DND-41 (cell line): ENCODE data around the gene CCR9.

Experiments
- EZH2 ChIP-seq: IDR thresholded peaks from 3 replicates; pipeline ENCODE4 v1.6.1; 2012; ENCODE audit warnings: borderline replicate concordance, low read depth, mild to moderate bottlenecking, moderate library complexity, low read length, inconsistent platforms; ENCODE audit not compliant: severe bottlenecking
- TF ChIP-seq, protein P1 (sequence below): IDR thresholded peaks from 2 replicates; pipeline ENCODE4 v1.5.1; 2012; ENCODE audit warnings: borderline replicate concordance, low read length, moderate library complexity, mild to moderate bottlenecking; ENCODE audit not compliant: poor library complexity, severe bottlenecking; ENCODE audit errors: extremely low read depth

DNA sequence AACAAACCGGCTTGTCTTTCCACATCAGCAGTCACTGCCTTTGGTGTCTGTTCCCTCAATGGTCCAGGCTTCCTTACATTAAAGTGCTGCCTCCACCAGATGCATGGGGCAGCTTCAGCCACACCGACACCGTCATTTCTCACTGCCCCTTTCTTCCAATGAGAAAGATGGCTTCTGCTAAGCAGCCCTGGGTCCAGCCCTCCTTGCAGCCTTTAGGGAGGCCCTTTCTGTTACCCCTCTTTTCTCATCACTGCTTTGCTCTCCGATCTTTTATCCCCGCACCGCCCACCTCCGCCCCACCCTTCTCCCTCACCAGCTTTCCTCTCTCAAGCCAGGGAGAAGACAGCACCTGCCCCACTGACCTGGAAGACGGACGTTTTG lies 28.7 kb downstream of the CCR9 start:
- TF ChIP-seq, protein P1, sequence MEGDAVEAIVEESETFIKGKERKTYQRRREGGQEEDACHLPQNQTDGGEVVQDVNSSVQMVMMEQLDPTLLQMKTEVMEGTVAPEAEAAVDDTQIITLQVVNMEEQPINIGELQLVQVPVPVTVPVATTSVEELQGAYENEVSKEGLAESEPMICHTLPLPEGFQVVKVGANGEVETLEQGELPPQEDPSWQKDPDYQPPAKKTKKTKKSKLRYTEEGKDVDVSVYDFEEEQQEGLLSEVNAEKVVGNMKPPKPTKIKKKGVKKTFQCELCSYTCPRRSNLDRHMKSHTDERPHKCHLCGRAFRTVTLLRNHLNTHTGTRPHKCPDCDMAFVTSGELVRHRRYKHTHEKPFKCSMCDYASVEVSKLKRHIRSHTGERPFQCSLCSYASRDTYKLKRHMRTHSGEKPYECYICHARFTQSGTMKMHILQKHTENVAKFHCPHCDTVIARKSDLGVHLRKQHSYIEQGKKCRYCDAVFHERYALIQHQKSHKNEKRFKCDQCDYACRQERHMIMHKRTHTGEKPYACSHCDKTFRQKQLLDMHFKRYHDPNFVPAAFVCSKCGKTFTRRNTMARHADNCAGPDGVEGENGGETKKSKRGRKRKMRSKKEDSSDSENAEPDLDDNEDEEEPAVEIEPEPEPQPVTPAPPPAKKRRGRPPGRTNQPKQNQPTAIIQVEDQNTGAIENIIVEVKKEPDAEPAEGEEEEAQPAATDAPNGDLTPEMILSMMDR, result no peak
- no peak for TF ChIP-seq EZH2
